GM18511 (cell line): Measurements from ENCODE around the gene CLPTM1.
A peak's percentile ranks its signal among the peaks of the same experiment; 100 is the strongest.
"Not testable (repeated sequence)": the region's sequence is repeated elsewhere in the genome, so short reads cannot be mapped to it uniquely, and the experiment has no call there.

ENCODE experiments used
- ATAC-seq: cut with Tn5 transposase; IDR thresholded peaks from one replicate; pipeline ENCODE4 v1.9.1; 2021; ENCODE audit warnings: mild to moderate bottlenecking, moderate library complexity; ENCODE audit not compliant: unreplicated experiment

The CLPTM1 gene

GRCh38 chr19:44939668-44940067 is 15.5 kb upstream of the CLPTM1 start:
- no peak for ATAC-seq

GRCh38 chr19:44942067-44942571 is 13.1 kb upstream of the CLPTM1 start, which contains the start of gene APOC4:
Gene APOC4, plus strand, starts transcription at chr19:44942237. Its CDS starts 41 bp downstream, at chr19:44942278.
- no peak for ATAC-seq

GRCh38 chr19:44943801-44944249 is 11.4 kb upstream of the CLPTM1 start:
- ATAC-seq = peak; percentile 83

GRCh38 chr19:44947041-44947581 is 8.1 kb upstream of the CLPTM1 start:
- ATAC-seq = no peak

GRCh38 chr19:44948237-44948636 is 6.9 kb upstream of the CLPTM1 start:
- no peak for ATAC-seq

GRCh38 chr19:44948763-44949374 is 6.3 kb upstream of the CLPTM1 start:
- ATAC-seq = no peak

GRCh38 chr19:44949550-44949949 is 5.6 kb upstream of the CLPTM1 start:
- ATAC-seq = no peak

GRCh38 chr19:44951179-44952159 is 3.7 kb upstream of the CLPTM1 start:
- ATAC-seq = no peak

- ATAC-seq = no peak
Measured at GRCh38 chr19:44954278-44954648, 917 bp upstream of the CLPTM1 start.

GRCh38 chr19:44955505-44956439 is 592 bp downstream of the CLPTM1 start:
- ATAC-seq = peak; percentile 24

GRCh38 chr19:44957526-44957925 is 2.3 kb downstream of the CLPTM1 start:
- no peak for ATAC-seq

- no peak for ATAC-seq
Measured at GRCh38 chr19:44958090-44958489, 2.9 kb downstream of the CLPTM1 start.

- no peak for ATAC-seq
Measured at GRCh38 chr19:44959691-44960090, 4.5 kb downstream of the CLPTM1 start.

GRCh38 chr19:44960906-44961728 is 5.9 kb downstream of the CLPTM1 start:
- no peak for ATAC-seq

- no peak for ATAC-seq
Measured at GRCh38 chr19:44961821-44962220, 6.6 kb downstream of the CLPTM1 start.

- ATAC-seq = no peak
Measured at GRCh38 chr19:44968118-44968517, 12.9 kb downstream of the CLPTM1 start.

GRCh38 chr19:44968670-44969069 is 13.5 kb downstream of the CLPTM1 start:
- ATAC-seq = no peak

GRCh38 chr19:44969437-44969836 is 14.3 kb downstream of the CLPTM1 start:
- ATAC-seq = no peak

- not testable (repeated sequence) for ATAC-seq
Measured at GRCh38 chr19:44971451-44971850, 16.3 kb downstream of the CLPTM1 start.
